ENCODE data around the gene EMC9.

The EMC9 gene

DNA sequence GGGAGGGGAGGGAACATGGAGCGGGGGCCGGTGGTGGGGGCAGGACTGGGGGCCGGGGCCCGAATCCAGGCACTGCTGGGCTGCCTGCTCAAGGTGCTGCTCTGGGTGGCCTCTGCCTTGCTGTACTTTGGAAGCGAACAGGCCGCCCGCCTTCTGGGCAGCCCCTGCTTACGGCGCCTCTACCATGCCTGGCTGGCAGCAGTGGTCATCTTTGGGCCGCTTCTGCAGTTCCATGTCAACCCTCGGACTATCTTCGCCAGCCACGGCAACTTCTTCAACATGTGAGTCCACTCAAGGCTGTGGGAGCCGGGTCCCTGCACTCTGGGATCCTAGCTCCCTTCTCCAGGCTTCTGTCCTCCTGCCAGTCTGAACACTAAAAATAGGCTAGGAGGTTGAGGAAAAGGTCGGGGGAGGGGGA, 9.8 kb downstream of the EMC9 start:
- no peak for DNase-seq (ENCODE audit: low spot score)

GRCh38 chr14:24130717-24131548, 10.5 kb downstream of the EMC9 start:
- DNase-seq (ENCODE audit: low spot score): peak; percentile 66

- DNase-seq (ENCODE audit: low spot score): no peak
Observed at GRCh38 chr14:24130380-24130716, 11.0 kb downstream of the EMC9 start, which contains the start of gene FITM1. Gene FITM1, plus strand, starts transcription at chr14:24130659. Its CDS starts 905 bp downstream, at chr14:24131564.

DNA sequence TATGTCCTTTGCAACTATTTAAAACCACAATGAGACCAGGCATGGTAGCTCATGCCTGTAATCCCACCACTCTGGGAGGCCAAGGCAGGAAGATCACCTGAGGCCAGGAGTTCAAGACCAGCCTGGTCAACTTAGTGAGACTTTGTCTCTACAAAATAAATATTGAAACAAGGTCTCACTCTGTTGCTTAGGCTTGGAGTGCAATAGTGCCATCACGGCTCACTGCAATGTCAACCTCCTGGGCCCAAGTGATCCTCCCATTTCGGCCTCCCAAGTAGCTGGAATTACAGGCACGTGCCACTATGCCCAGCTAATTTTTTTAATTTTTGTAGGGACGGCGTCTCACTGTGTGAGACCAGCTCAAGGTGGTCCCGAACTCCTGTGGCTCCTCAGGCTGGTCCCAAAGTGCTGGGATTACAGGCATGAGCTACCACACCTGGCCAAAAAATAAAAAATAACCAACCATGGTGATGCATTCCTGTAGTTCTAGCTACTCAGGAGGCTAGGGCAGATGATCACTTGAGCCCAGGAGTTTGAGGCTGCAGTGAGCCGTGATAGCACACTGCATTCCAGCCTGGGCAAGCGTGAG, 11.9 kb downstream of the EMC9 start:
- no peak for DNase-seq (ENCODE audit: low spot score)

GRCh38 chr14:24127673-24128072, 13.7 kb downstream of the EMC9 start:
- DNase-seq (ENCODE audit: low spot score): no peak

GRCh38 chr14:24126939-24127338, 14.5 kb downstream of the EMC9 start:
- DNase-seq (ENCODE audit: low spot score): no peak

GRCh38 chr14:24123424-24124417, 17.7 kb downstream of the EMC9 start:
- DNase-seq (ENCODE audit: low spot score): no peak

- DNase-seq (ENCODE audit: low spot score): no peak
Observed at GRCh38 chr14:24122898-24123297, 18.5 kb downstream of the EMC9 start.

GRCh38 chr14:24122416-24122815, 19.0 kb downstream of the EMC9 start:
- no peak for DNase-seq (ENCODE audit: low spot score)

DNA sequence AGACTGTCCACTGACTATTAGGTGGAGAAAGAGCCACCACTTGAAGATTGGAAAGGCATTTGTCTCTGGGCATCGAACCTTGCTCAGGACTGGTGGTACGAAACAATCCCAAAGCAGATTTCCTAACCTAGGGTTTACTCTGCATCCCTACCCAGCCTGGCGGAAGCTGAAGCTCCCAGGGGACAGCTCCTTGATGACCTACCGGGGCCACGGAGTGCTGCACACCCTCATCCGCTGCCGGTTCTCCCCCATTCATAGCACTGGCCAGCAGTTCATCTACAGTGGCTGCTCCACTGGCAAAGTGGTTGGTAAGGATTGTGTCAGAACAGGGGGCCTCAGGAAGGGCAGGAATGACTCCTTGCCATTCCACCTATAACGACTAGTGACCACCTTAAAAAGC, 20.2 kb downstream of the EMC9 start:
- DNase-seq (ENCODE audit: low spot score): no peak

DNA sequence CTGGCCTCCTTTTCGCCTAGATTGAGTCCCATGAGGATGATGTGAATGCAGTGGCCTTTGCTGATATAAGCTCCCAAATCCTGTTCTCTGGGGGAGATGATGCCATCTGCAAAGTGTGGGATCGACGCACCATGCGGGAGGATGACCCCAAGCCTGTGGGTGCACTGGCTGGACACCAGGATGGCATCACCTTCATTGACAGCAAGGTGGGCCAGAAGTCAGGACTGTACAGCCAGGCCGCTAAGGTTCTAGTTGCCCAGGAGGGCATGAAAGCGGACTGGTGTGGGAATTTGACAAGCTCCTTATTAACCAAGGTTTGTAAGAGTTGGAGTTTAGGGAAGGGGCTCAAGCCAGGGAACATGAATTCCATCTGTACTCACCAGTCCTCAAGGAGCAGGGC, 21.7 kb downstream of the EMC9 start:
- no peak for DNase-seq (ENCODE audit: low spot score)

- DNase-seq (ENCODE audit: low spot score): no peak
Observed at GRCh38 chr14:24117179-24117578, 24.2 kb downstream of the EMC9 start.

DNA sequence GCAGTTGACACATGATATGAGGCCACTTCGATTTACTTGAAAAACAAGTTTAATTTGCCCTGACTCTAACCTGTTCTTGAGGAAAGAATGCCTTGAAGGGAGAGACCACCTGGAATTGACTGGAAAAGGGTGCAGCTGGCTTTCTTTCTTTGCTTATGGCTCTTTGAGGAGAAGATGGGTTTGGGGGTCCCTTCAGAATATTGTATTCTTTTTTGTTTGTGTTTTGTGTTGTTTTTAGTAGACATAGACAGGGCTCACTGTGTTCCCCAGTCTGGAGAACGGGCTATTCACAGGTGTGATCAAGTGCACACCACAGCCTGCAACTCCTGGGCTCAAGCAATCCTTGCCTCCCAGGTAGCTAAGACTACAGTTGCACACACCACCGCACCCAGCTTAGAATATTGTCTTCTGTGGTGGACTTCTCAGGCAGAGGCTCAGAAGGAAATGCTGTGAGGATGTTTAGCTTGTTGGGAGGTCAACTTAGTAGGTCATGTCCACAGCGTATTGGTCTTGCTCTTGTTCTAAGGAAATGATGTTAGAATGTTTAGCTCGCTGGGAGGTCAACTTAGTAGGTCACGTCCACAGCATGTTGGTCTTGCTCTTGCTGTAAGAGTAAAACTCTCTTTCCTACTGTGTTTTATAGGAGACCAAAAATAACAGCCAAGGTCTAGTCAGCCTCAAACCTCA, 25.1 kb downstream of the EMC9 start:
- DNase-seq (ENCODE audit: low spot score): no peak

DNA sequence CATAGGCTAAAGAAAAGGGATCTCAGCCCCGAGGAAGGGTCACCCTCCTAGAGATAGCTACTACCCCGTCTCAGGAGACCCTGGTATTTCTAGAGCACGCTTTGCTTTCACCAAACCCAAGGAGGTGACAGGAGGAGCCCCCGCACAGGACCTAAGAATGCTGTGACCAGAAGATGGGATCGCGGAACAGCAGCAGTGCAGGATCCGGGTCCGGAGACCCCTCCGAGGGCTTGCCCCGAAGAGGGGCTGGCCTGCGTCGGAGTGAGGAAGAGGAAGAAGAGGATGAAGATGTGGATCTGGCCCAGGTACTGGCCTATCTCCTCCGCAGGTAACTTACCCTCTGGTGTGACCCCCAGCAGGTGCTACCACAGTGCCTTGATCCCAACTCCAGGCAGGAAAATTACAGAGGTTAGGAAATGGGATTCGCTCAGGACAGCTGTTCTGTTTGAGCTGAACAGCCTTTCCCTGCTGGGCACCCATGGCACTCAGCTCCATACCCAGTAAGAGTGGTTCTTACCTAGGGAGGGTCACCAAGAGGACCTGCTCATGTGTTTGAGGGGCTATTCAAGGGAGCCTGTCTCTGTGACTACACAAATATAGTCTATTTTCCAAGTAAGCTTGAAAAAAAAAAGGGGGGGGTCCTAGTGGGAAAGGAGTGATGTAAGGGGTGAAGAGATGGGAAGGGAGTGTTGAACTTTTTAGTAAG, 25.8 kb downstream of the EMC9 start:
- no peak for DNase-seq (ENCODE audit: low spot score)

DNA sequence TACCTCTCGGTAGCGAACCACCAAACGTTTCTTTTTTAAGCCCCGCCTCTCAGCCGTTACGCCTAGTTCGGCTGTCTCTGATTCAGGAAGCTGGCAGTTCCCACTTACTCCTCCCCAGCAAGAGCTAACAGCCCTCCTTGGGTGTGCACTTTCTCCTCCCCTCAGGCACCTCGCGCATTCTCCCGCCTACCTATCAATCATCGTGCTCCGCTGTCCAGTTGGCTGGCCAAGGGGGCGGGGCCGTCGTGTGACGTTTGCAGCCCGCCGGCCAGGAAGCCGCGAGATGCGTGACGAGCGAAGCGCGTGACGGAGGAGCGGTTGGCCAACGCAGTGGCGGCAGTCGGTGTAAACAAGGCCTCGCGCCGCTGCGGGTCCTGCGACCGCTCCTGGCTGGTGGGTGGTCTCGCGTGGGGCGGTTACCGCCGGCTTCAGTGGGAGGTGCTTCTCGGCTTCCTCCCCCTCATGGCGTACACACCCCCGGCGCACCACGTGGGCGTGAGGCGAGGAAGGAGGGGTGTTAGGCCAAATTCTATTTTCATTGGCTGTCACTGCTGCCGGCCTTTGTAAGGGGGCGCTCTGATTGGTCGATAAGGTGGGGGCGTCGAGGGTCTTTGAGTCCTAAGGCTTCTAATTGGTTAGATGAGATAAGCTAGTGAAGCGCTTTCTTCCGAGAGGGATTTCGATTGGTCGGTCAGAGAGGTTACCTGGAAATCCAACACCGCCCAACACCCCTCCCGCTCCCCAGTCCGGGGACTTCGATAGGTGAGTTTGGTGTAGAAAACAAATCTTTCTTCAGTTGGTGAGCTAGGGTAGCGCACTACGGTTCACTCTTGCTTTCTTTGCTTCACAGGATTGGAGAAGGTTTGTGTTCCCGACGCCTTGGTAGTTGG, 26.6 kb downstream of the EMC9 start, which contains the start of the genes DCAF11 and NRL:
Gene DCAF11 (plus strand): TSS at position 246 of the 890 bp plus-strand sequence. CDS start 818 bp downstream, outside the sequence.
Gene NRL (minus strand): TSS at position 418 of the 890 bp plus-strand sequence. CDS start 32,101 bp downstream, outside the sequence.
- DNase-seq (ENCODE audit: low spot score): peak; percentile 100

- peak; percentile 89 for DNase-seq (ENCODE audit: low spot score)
Observed at GRCh38 chr14:24113801-24114531, 27.4 kb downstream of the EMC9 start.

DNA sequence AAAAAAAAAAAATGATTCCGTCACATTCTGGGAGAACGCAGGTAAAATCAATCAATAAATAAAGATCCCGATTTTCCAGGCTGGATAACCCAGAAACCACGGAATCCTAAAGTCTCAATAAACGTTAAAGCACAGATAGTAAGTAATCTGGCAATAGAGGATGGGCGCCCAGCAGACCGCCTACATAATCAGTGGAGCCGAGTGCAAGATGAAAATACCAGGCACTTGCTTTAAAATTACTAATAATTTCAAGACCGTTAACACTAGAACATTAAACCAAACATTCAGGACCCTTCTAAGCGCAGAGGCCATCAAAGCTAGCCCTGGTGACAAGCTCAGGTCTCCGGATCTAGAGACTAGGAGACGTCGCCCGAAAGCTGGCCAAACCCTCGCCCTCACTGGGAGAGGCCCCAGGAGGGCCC, 28.0 kb downstream of the EMC9 start:
- DNase-seq (ENCODE audit: low spot score): no peak

DNA sequence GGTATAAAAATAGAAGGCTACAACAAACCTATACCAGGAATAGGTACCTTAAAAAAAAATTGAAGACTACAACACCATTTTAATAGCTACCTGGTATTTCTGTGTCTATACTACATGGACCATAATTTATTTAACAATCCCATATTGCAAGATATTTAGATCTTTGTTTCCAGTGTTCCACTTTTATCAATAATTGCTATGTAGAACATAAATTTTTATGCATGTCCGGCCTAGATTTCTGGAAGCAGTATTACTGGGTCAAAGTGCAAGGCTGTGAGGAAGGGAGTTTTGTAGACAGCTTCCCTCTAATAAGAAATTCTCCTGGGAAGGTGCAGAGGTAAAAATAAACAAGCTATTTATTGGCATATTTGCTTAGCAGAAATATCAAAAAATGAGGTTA, 30.9 kb downstream of the EMC9 start:
- no peak for DNase-seq (ENCODE audit: low spot score)

DNA sequence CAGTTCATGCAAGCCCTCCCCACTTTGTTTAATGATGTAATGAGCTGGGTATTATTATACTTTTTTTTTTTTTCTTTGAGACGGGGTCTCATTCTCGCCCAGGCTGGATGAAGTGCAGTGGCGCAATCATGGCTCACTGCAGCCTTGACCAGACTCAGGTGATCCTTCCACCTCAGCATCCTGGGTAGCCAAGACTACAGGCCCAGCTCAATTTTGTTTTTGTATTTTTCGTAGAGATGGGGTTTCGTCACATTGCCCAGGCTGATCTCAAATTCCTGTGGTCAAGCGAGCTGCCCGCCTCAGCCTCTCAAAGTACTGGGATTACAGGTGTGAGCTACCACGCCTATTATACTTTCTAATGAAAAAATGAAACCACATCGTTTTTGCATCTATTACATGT, 31.3 kb downstream of the EMC9 start:
- no peak for DNase-seq (ENCODE audit: low spot score)

Measured in SK-N-DZ (cell line).